ENCODE measurements around the gene DIPK1B. TPM values are rescaled to one million over a fixed set of nuclear protein-coding genes. Genes with fewer than 3 reads are reported as not detected.

Gene DIPK1B
- total RNA-seq, 4 donors from 2014 or later: 5.4 to 37.9 (median 15.8) TPM

DNA sequence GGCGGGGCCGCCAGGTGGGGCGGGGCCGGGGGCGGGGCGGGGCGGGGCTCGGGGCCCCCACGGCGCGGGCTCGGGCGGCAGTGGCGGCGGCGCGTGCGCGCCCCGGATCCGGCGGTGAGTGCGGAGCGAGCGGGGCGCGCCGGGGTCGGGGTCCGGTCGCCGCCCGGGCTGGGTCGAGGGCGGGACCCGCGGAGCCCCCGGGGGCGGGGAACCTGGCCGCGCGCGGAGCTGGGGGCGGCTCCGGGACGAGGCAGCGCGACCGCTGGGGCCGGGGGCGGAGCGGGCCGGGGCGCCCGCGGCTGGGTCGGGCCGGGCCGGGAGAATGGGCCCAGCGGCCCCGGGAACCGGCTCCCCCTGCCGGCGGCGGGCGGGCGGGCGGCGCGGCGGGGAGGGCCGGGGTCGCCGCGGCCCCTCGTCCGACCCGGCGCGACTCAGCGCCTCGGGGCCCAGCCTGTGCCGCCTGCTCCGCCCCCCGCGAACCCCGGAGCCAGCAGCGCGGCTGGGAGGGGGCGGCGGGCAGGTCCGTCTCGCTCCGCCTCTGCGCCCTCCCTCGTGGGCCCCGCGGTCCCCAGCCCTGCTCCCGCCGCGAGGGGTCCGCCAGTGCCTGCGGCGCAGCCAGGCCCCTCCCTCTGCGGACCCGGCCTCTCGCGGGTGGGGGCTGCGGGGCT is 46.5 kb upstream of the DIPK1B start:
- Histone ChIP-seq H3K27me3 (peaks cover 0 to 69% of the 10 kb centered on the region in 2 donors), H3K9me3 (no peaks in the 10 kb centered on the region), H3K4me3 (peak overlapping the region in 3 of 4 donors; percentile 15 to 56 (median 27)), H3K36me3 (no peaks in the 10 kb centered on the region), H3K27ac (peak overlapping the region in 1 of 4 donors; percentile 44), H3K4me1 (peaks cover 0 to 20% (median 4%) of the 10 kb centered on the region in 4 donors)
- no peak for DNase-seq (ENCODE audit: low spot score in 2 of 2)
- 0 to 2% methylated on average over 14 to 37 of the region's 109 CpGs for WGBS, 2 donors
- no peak for TF ChIP-seq EP300 (IDR thresholded peaks at IDR 0.05)
- TF ChIP-seq, protein P1, sequence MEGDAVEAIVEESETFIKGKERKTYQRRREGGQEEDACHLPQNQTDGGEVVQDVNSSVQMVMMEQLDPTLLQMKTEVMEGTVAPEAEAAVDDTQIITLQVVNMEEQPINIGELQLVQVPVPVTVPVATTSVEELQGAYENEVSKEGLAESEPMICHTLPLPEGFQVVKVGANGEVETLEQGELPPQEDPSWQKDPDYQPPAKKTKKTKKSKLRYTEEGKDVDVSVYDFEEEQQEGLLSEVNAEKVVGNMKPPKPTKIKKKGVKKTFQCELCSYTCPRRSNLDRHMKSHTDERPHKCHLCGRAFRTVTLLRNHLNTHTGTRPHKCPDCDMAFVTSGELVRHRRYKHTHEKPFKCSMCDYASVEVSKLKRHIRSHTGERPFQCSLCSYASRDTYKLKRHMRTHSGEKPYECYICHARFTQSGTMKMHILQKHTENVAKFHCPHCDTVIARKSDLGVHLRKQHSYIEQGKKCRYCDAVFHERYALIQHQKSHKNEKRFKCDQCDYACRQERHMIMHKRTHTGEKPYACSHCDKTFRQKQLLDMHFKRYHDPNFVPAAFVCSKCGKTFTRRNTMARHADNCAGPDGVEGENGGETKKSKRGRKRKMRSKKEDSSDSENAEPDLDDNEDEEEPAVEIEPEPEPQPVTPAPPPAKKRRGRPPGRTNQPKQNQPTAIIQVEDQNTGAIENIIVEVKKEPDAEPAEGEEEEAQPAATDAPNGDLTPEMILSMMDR (IDR thresholded peaks at IDR 0.05): peak in 3 of 5 experiments; percentile 11 to 25 (median 17)
- TF ChIP-seq POLR2A (IDR thresholded peaks at IDR 0.05): no peak

DNA sequence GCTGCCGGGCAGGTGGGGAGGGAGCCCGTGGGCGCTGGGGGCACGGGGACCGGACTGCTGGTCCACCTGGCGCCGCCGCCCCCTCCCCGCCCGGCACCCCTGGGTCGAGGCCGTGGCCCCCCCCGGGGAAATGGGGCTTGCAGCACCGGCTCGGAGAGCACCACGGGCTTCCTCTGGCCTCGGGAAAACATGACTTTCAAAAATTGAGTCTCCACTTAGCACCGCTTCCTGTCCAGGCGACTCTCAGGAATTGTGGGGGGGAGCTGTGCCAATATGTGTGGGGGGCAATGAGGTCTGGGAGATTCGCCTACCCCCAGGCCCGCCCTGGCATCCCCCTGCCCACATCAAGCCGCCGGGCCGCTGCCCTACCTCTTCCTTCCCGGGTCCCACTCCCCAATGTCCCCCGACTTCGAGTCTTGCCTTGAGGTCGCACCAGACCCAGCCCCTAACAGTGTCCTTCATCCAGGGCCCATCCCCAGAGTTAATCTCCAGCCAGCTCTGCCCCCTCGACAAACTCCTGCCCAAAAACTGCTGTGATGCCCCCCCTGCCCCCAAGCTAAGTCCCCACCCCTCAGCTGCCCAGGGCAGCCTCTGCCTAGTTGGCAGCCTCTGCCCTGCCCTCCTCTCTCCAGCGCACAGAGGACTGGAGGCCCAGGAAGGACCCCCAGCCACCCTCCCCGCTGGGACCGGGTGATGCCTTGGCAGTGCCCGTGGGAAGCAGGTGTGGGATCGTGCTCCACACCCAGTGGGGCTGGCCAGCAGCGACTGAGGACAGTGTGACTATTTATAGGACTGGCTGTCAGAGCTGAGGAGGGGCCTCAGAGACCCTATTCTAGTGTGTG is 45.8 kb upstream of the DIPK1B start:
- Histone ChIP-seq H3K27ac (peak overlapping the region in 1 of 4 donors; percentile 44), H3K4me3 (peak overlapping the region in 3 of 4 donors; percentile 15 to 56 (median 19)), H3K9me3 (no peaks in the 10 kb centered on the region), H3K36me3 (no peaks in the 10 kb centered on the region), H3K27me3 (peaks cover 0 to 69% of the 10 kb centered on the region in 2 donors), H3K4me1 (peaks cover 0 to 25% (median 6%) of the 10 kb centered on the region in 4 donors)
- DNase-seq (ENCODE audit: low spot score in 2 of 2): no peak
- WGBS, 2 donors: 38 to 41% methylated on average over 15 of the region's 35 CpGs
- TF ChIP-seq EP300 (IDR thresholded peaks at IDR 0.05): no peak
- TF ChIP-seq POLR2A (IDR thresholded peaks at IDR 0.05): no peak
- TF ChIP-seq, protein P1 (IDR thresholded peaks at IDR 0.05): no peak

DNA sequence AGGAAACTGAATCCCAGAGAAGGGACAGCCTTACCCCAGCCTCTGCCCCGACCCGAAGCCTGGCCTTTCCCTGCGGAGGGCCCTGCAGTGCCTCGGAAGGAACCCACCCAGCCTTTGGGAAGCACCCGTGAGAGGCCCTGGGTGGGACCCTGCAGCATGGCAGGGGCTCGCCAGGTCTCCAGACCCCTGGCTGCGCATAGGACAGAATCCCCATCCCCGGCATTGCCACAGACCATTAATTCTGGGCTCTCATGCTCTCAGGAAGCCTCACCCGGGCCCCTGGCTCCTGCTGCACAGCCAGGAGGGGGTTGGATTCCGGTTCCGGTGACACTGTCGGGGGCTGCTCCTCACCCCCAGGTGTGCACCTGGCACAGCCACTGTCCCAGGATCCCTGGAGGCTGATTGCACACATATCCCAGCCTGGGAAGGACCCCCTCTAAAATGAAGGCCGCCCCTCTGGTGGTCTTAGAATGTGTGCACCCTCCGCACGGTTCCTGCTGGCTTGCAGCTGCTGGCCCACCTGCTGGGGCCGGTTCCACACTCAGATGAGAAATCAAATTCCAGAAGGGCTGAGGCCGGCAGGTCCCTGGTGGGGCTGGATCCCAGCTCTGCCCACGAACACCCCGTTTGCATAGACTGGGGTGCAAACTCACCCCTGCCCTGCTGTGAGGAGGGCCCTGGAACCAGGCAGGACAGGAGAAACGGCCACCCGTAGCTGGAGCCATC is 45.0 kb upstream of the DIPK1B start:
- Histone ChIP-seq H3K4me3 (peak overlapping the region in 3 of 4 donors; percentile 7 to 56 (median 9)), H3K36me3 (no peaks in the 10 kb centered on the region), H3K4me1 (peaks cover 0 to 27% (median 7%) of the 10 kb centered on the region in 4 donors), H3K27me3 (peaks cover 0 to 69% of the 10 kb centered on the region in 2 donors), H3K9me3 (no peaks in the 10 kb centered on the region), H3K27ac (no peak overlapping the region)
- TF ChIP-seq EP300 (IDR thresholded peaks at IDR 0.05) (no peak), POLR2A (IDR thresholded peaks at IDR 0.05) (no peak)
- TF ChIP-seq, protein P1 (IDR thresholded peaks at IDR 0.05): no peak
- DNase-seq (ENCODE audit: low spot score in 2 of 2): no peak
- 71% methylated on average over 11 to 17 of the region's 21 CpGs for WGBS, 2 donors

DNA sequence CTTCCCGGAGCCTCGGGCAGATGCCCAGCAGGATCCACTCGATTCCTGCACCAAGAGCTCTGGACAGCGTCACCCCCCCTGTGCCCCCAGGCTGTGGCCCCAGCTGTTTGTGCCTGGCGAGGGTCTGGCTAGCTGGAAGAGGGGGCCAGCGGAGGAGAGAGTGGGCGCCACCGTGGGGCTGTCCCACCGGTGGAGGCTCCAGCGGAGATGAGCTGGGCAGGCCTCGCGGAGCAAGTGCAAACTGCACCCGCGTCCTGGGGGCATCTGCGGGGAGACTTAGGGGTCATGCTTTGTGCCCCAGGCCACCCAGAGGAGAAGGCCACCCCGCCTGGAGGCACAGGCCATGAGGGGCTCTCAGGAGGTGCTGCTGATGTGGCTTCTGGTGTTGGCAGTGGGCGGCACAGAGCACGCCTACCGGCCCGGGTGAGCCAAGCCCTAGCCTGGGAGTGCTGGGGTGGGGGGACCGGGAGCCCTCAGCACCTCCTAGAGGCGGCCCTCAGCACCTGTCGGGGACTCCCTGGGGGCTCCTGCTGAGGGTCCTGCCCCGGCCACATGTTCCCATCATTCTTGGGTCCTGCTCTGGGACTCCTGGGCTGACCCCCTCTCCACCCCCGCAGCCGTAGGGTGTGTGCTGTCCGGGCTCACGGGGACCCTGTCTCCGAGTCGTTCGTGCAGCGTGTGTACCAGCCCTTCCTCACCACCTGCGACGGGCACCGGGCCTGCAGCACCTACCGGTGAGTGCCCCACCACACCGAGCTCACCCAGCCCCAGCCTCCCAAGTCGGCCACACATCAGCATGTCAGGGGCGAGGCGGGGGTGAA is 44.2 kb upstream of the DIPK1B start:
- no peak for DNase-seq (ENCODE audit: low spot score in 2 of 2)
- peak overlapping the region in 2 of 4 donors; percentile 7 to 56 for H3K4me3 ChIP-seq
- H3K4me1 ChIP-seq: peaks cover 0 to 27% (median 7%) of the 10 kb centered on the region in 4 donors
- H3K9me3 ChIP-seq: no peaks in the 10 kb centered on the region
- peaks cover 0 to 2% (median 0%) of the 10 kb centered on the region in 3 donors for H3K36me3 ChIP-seq
- WGBS, 2 donors: 70 to 71% methylated on average over 19 to 33 of the region's 40 CpGs
- TF ChIP-seq POLR2A (IDR thresholded peaks at IDR 0.05): no peak
- peaks cover 0 to 64% of the 10 kb centered on the region in 2 donors for H3K27me3 ChIP-seq
- H3K27ac ChIP-seq: no peak overlapping the region
